CD14-positive monocyte (primary cell): Measurements from ENCODE around the gene COL2A1. TPM values are rescaled to one million over a fixed set of nuclear protein-coding genes. Genes with fewer than 3 reads are reported as not detected.
A peak's percentile ranks its signal among the peaks of the same experiment; 100 is the strongest.

Source experiments
- DNase-seq, 3 donors: peaks; one replicate each; pipeline ENCODE4 v3.0.0-alpha.2; 2011 to 2022
- H2AFZ ChIP-seq: 2 replicates; pipeline ENCODE4 v1.6.0; 2012; ENCODE audit warnings: mild to moderate bottlenecking, low read depth, low read length, inconsistent platforms; ENCODE audit not compliant: insufficient read depth, poor library complexity, severe bottlenecking
- H3K27ac ChIP-seq, 2 donors: 1 replicate in 1 of 2; 2 replicates in 1 of 2; pipeline ENCODE4 v1.5.1; 2012 to 2013; ENCODE audit warnings: low read length in 2 of 2, control low read depth in 1 of 2, inconsistent platforms in 1 of 2, low read depth in 1 of 2, mild to moderate bottlenecking in 1 of 2
- H3K27me3 ChIP-seq, 2 donors: one replicate each; pipeline versions ENCODE4 v1.6.0 to v1.6.1; 2011 to 2013; ENCODE audit warnings: low read length in 2 of 2; ENCODE audit not compliant: control insufficient read depth in 2 of 2, insufficient read depth in 2 of 2
- H3K36me3 ChIP-seq, 2 donors: replicated peaks in 1 of 2; 1 replicate in 1 of 2; 2 replicates in 1 of 2; pipeline versions ENCODE4 v1.5.1 to v1.6.1; 2012 to 2013; ENCODE audit warnings: low read length in 2 of 2, control low read depth in 1 of 2, inconsistent platforms in 1 of 2, mild to moderate bottlenecking in 1 of 2; ENCODE audit not compliant: insufficient read depth in 2 of 2, control insufficient read depth in 1 of 2
- H3K4me1 ChIP-seq, 2 donors: 1 replicate in 1 of 2; 2 replicates in 1 of 2; pipeline versions ENCODE4 v1.5.1 to v1.6.1; 2012 to 2013; ENCODE audit warnings: low read length in 2 of 2, control low read depth in 1 of 2, inconsistent platforms in 1 of 2, mild to moderate bottlenecking in 1 of 2, moderate library complexity in 1 of 2; ENCODE audit not compliant: insufficient read depth in 2 of 2, control insufficient read depth in 1 of 2
- H3K4me2 ChIP-seq: replicated peaks from 2 replicates; pipeline ENCODE3; 2012; ENCODE audit warnings: low read length, moderate library complexity, mild to moderate bottlenecking; ENCODE audit not compliant: poor library complexity, severe bottlenecking; ENCODE audit errors: extremely low read depth
- H3K4me3 ChIP-seq, 3 experiments: fragments of 200-600 bp in 1 of 3; sonication (generic) in 1 of 3; replicated peaks in 1 of 3; 1 replicate in 2 of 3; 2 replicates in 1 of 3; pipeline ENCODE4 v1.5.1; 2011 to 2013; ENCODE audit warnings: low read length in 3 of 3, mild to moderate bottlenecking in 3 of 3, control low read depth in 2 of 3, low read depth in 2 of 3, inconsistent platforms in 1 of 3, moderate library complexity in 1 of 3
- H3K79me2 ChIP-seq: 2 replicates; pipeline ENCODE4 v1.6.0; 2012; ENCODE audit warnings: mild to moderate bottlenecking, control low read depth, inconsistent platforms, low read length, moderate library complexity; ENCODE audit not compliant: insufficient read depth
- H3K9ac ChIP-seq: 2 replicates; pipeline ENCODE4 v1.6.0; 2017; ENCODE audit warnings: low read length, mild to moderate bottlenecking; ENCODE audit not compliant: insufficient read depth, poor library complexity, severe bottlenecking
- H3K9me3 ChIP-seq, 2 donors: replicated peaks in 1 of 2; 1 replicate in 1 of 2; 2 replicates in 1 of 2; pipeline versions ENCODE4 v1.5.1 to v1.6.1; 2012 to 2013; ENCODE audit warnings: low read length in 2 of 2, control low read depth in 1 of 2; ENCODE audit not compliant: control insufficient read depth in 1 of 2, insufficient read depth in 1 of 2
- H4K20me1 ChIP-seq: 2 replicates; pipeline ENCODE4 v1.6.0; 2012; ENCODE audit warnings: mild to moderate bottlenecking, low read length, control low read depth, moderate library complexity; ENCODE audit not compliant: insufficient read depth
- H3K27ac Mint-ChIP-seq, 7 donors: one replicate each; pipeline ENCODE4 v1.8.0; 2020; ENCODE audit warnings: mild to moderate bottlenecking in 7 of 7, mixed read lengths in 7 of 7, moderate library complexity in 6 of 7, inconsistent platforms in 2 of 7
- H3K27me3 Mint-ChIP-seq, 3 donors: one replicate each; pipeline ENCODE4 v1.8.0; 2021 to 2022; ENCODE audit warnings: low read depth in 3 of 3, mild to moderate bottlenecking in 3 of 3, mixed read lengths in 3 of 3, moderate library complexity in 3 of 3, inconsistent platforms in 1 of 3
- H3K36me3 Mint-ChIP-seq, 2 donors: one replicate each; pipeline ENCODE4 v1.8.0; 2020; ENCODE audit warnings: mixed read lengths in 2 of 2, inconsistent platforms in 1 of 2, mild to moderate bottlenecking in 1 of 2
- H3K4me1 Mint-ChIP-seq: one replicate; pipeline ENCODE4 v1.8.0; 2020; ENCODE audit warnings: mild to moderate bottlenecking, mixed read lengths
- H3K4me3 Mint-ChIP-seq, 2 donors: one replicate each; pipeline ENCODE4 v1.8.0; 2020; ENCODE audit warnings: mild to moderate bottlenecking in 2 of 2, mixed read lengths in 2 of 2, moderate library complexity in 1 of 2
- H3K9me3 Mint-ChIP-seq, 7 donors: one replicate each; pipeline ENCODE4 v1.8.0; 2020 to 2022; ENCODE audit warnings: mixed read lengths in 7 of 7, mild to moderate bottlenecking in 6 of 7, moderate library complexity in 6 of 7, inconsistent platforms in 2 of 7
- WGBS: methylation state at CpG from one replicate; pipeline ENCODE4 v1.1.5; 2013; ENCODE audit warnings: missing lambda C conversion rate; ENCODE audit not compliant: insufficient coverage; 5-methylcytosine and 5-hydroxymethylcytosine counted together
- intact Hi-C, 2 donors: fragments of 100-400 bp; cut with micrococcal nuclease; formaldehyde crosslinking; loops; one replicate each; pipeline versions ENCODE4 v1.15.0 to v1.15.1; 2023
- polyA plus RNA-seq, 3 donors: library from polyadenylated mRNA; depleted of rRNA in 1 of 3; unstranded in 2 of 3; stranded (reverse) in 1 of 3; fragments of 300-500 nt in 2 of 3; fragments of >200 nt in 1 of 3; fragmentation: Illumina TruSeq in 2 of 3; gene quantifications; 1 replicate in 2 of 3; 2 replicates in 1 of 3; pipeline ENCODE4 v1.2.3, GENCODE V29; 2012 to 2021
- TF ChIP-seq, protein P1 (sequence below): fragments of 200-600 bp; IDR thresholded peaks from one replicate; pipeline ENCODE4 v1.8.0; 2022; ENCODE audit warnings: antibody characterized with exemption, mild to moderate bottlenecking

Gene COL2A1
- polyA plus RNA-seq, 3 donors = not detected

DNA sequence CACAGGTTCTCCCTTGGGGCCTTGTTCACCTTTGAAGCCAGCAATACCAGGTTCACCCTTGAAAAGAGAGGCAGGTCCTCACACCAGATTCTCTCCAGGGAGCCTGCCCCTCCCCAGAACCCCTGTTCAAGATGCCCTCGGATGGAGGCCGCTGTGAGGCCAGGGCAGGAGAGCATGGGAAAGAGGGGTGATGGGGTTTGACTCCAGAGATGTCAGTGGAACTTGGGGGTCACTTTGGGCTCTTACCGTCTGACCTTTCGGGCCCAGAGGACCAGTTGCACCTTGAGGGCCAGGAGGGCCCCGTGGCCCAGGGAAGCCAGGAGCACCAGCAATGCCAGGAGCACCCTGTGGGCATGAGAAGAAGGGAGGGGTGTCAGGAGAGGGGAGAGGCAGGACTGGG lies 17.4 kb downstream of the COL2A1 start:
- H3K9me3 ChIP-seq = no peaks in the 10 kb centered on the region
- H2AFZ ChIP-seq = no peak overlapping the region
- TF ChIP-seq, protein P1, sequence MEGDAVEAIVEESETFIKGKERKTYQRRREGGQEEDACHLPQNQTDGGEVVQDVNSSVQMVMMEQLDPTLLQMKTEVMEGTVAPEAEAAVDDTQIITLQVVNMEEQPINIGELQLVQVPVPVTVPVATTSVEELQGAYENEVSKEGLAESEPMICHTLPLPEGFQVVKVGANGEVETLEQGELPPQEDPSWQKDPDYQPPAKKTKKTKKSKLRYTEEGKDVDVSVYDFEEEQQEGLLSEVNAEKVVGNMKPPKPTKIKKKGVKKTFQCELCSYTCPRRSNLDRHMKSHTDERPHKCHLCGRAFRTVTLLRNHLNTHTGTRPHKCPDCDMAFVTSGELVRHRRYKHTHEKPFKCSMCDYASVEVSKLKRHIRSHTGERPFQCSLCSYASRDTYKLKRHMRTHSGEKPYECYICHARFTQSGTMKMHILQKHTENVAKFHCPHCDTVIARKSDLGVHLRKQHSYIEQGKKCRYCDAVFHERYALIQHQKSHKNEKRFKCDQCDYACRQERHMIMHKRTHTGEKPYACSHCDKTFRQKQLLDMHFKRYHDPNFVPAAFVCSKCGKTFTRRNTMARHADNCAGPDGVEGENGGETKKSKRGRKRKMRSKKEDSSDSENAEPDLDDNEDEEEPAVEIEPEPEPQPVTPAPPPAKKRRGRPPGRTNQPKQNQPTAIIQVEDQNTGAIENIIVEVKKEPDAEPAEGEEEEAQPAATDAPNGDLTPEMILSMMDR = no peak
- no peak overlapping the region for H3K27ac ChIP-seq
- intact Hi-C loops = no loop called here
- H4K20me1 ChIP-seq = no peaks in the 10 kb centered on the region
- no peak overlapping the region for H3K9ac ChIP-seq
- H3K4me2 ChIP-seq = no peak overlapping the region
- peaks cover 13 to 37% (median 30%) of the 10 kb centered on the region in 3 donors for H3K27me3 Mint-ChIP-seq
- no peak for DNase-seq
- no peak overlapping the region for H3K4me3 ChIP-seq
- H3K27me3 ChIP-seq = no peaks in the 10 kb centered on the region
- peaks cover 14% of the 10 kb centered on the region for H3K4me1 Mint-ChIP-seq
- H3K4me3 Mint-ChIP-seq = no peak overlapping the region
- WGBS = 86% methylated on average over 3 of the region's 5 CpGs
- H3K36me3 ChIP-seq = no peaks in the 10 kb centered on the region
- H3K27ac Mint-ChIP-seq = no peak overlapping the region
- H3K9me3 Mint-ChIP-seq = no peaks in the 10 kb centered on the region
- H3K79me2 ChIP-seq = no peaks in the 10 kb centered on the region
- no peaks in the 10 kb centered on the region for H3K36me3 Mint-ChIP-seq
- H3K4me1 ChIP-seq = no peaks in the 10 kb centered on the region

DNA sequence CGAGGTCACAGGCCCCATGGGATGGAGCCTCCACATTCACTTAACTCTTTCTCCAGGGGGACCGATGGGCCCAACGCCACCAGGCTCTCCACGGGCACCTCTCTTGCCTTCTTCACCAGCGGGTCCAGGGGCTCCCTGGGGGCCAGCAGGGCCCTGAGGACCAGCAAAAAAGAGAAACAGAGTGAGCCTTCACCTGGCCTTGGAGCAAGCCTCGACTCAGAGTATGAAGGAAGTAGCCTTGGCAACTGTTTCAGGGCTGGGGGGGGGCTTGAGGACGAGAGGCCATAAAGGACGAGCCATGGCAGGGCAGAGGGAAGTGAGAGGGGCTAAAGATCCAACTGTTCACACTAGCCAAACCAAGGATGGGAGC lies 18.0 kb downstream of the COL2A1 start:
- Histone ChIP-seq H3K36me3 (no peaks in the 10 kb centered on the region), H2AFZ (no peak overlapping the region), H4K20me1 (no peaks in the 10 kb centered on the region), H3K4me3 (no peak overlapping the region), H3K79me2 (no peaks in the 10 kb centered on the region), H3K9ac (no peak overlapping the region), H3K27ac (no peak overlapping the region), H3K27me3 (no peaks in the 10 kb centered on the region), H3K9me3 (no peaks in the 10 kb centered on the region), H3K4me1 (no peaks in the 10 kb centered on the region), H3K4me2 (no peak overlapping the region)
- WGBS = 67% methylated on average over 5 of the region's 8 CpGs
- no peaks in the 10 kb centered on the region for H3K36me3 Mint-ChIP-seq
- TF ChIP-seq, protein P1 = no peak
- no peak overlapping the region for H3K4me3 Mint-ChIP-seq
- H3K4me1 Mint-ChIP-seq = peaks cover 14% of the 10 kb centered on the region
- H3K27ac Mint-ChIP-seq = peak overlapping the region in 1 of 7 donors; percentile 45
- peaks cover 12 to 34% (median 26%) of the 10 kb centered on the region in 3 donors for H3K27me3 Mint-ChIP-seq
- H3K9me3 Mint-ChIP-seq = no peaks in the 10 kb centered on the region
- DNase-seq = no peak
- intact Hi-C loops = no loop called here
